ENCODE measurements around the gene CNPY1. TPM values are rescaled to one million over a fixed set of nuclear protein-coding genes. Genes with fewer than 3 reads are reported as not detected.

CNPY1 gene
- total and polyA plus RNA-seq, 7 experiments from 2014 or later, result not detected

DNA sequence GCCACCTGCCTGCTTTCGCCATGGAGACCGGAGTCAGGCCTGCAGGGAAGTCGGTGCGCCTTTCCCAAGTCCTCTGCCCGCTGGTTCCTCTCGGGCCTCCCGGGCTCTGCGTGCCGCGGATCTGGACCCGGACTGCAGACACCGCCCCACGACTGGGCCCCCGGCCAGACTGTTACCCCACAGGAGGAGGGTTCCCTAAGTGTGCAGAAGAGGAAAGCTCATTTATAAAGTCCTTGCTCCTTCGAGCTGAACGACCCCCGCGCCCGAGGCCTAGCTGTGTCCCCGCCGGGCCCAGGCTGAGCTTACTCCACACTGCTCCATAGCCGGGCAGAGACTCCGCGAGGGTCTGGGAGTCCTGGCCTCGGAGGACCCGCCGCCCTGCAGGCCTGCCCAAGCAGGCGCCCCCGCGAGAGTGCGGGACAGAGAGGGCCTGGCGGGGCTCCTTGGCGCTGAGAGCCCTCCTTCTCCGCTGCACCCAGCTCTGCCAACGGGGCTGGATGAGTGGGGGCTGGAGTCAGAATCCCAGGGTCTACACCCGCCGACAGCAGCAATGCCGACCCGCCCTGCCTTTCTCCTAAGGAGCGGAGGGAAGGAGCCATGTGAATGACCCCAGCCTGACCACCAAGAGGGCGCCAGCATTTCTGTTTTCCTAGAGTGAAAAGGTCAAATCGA, 80.1 kb downstream of the CNPY1 start:
- H3K4me1 Mint-ChIP-seq, result peaks cover 6 to 23% (median 10%) of the 10 kb centered on the region in 7 donors
- intact Hi-C loops (cut with micrococcal nuclease), result loop anchor here in 1 of 2 donors (2.0 to 5.0 kb wide), 2 partner anchors 89 to 1541 kb away; no protein-coding TSS in a partner anchor
- H3K9me3 Mint-ChIP-seq, result no peaks in the 10 kb centered on the region
- H3K27ac Mint-ChIP-seq, result peak overlapping the region in 1 of 9 donors; percentile 18
- CTCF ChIA-PET, result no interaction called here
- Histone ChIP-seq H3K4me3 (ENCODE audit: low read length) (no peak overlapping the region), H3K9me3 (ENCODE audit: control insufficient read depth in 2 of 3, low read length in 3 of 3) (no peaks in the 10 kb centered on the region), H3K27me3 (ENCODE audit: control insufficient read depth in 2 of 2, insufficient read depth in 2 of 2, low read length in 2 of 2) (peaks cover 10 to 28% of the 10 kb centered on the region in 2 donors), H3K4me1 (ENCODE audit: control insufficient read depth in 2 of 2, insufficient read depth in 2 of 2, low read length in 2 of 2) (no peaks in the 10 kb centered on the region), H3K36me3 (ENCODE audit: control insufficient read depth in 2 of 3, insufficient read depth in 3 of 3, low read length in 3 of 3) (no peaks in the 10 kb centered on the region), H3K27ac (ENCODE audit: low read depth, low read length) (no peak overlapping the region)
- H3K36me3 Mint-ChIP-seq, result peaks cover 0 to 1% (median 0%) of the 10 kb centered on the region in 5 donors
- POLR2A ChIA-PET, result no interaction called here
- ATAC-seq (no peak), DNase-seq (no peak)
- peaks cover 72 to 92% (median 81%) of the 10 kb centered on the region in 5 donors for H3K27me3 Mint-ChIP-seq
- H3K4me3 Mint-ChIP-seq, result peak overlapping the region in 4 of 10 donors; percentile 9 to 62 (median 44)

DNA sequence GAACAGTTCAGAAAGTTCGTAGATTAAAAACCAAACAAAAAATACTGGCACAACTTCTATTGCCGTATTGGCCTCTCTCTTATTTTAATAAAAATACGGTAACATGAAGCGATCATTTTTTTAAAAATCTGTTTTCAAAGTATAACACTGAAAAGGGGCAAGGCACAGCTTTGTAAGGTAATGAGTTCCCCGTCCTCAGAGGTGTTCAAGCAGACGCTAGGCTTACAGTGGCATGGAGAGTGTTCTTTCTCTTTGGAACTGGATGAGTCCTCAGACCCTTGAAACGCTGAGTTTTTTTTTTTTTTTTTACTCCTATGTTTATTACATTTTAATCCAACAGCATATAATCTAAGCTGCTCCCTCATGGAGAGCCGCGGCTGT, 80.6 kb downstream of the CNPY1 start:
- Mint-ChIP-seq H3K4me3 (peak overlapping the region in 2 of 10 donors; percentile 25 to 56), H3K27me3 (peaks cover 72 to 92% (median 81%) of the 10 kb centered on the region in 5 donors)

DNA sequence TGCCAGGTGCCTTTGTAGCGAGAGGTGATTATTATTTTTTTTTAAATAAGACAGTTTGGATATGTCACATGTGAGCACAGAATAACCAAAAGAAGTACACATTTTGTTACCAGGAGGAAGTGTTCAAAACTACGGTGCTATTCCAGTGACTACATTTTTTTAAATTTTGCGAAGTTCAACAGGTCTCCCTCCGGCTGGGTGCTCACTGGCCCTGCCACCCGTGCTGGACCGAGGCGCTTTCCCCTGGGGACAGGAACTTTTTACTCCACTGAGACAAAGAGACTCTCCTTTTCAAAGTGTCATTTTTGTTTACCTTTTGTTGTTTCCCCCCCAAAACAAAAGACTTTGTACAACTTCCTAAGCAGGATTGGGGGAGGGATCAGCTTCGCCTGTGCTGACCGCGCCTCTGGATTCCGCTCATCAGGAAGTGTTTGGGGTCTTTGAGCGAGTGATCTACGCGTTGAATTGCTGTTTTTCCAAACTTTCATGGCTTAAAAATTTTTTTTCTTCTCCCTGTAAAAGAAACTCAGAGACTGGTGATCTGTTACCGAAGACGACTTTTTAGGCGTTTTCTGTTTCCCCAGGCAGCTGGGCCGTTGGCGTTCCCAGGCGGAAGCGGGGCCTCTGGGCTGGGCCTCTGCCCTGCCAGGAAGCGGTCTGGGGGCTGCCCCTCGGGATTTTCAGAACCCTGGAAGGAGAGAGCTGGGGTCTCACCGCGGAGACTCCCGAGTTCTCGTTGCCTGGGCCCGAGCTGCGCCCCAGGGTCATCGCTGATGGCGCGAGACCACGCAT, 81.2 kb downstream of the CNPY1 start:
- ChIA-PET CTCF (no interaction called here), POLR2A (no interaction called here)
- no peaks in the 10 kb centered on the region for H3K36me3 ChIP-seq (ENCODE audit: control insufficient read depth in 2 of 3, insufficient read depth in 3 of 3, low read length in 3 of 3)
- no peak for ATAC-seq
- Mint-ChIP-seq H3K4me3 (peak overlapping the region in 2 of 10 donors; percentile 15 to 16), H3K9me3 (no peaks in the 10 kb centered on the region), H3K36me3 (peaks cover 0 to 1% (median 0%) of the 10 kb centered on the region in 5 donors), H3K27me3 (peaks cover 67 to 92% (median 78%) of the 10 kb centered on the region in 5 donors), H3K27ac (peak overlapping the region in 1 of 9 donors; percentile 9), H3K4me1 (peaks cover 6 to 20% (median 8%) of the 10 kb centered on the region in 7 donors)
- H3K27me3 ChIP-seq (ENCODE audit: control insufficient read depth in 2 of 2, insufficient read depth in 2 of 2, low read length in 2 of 2), result peaks cover 7 to 22% of the 10 kb centered on the region in 2 donors
- no peaks in the 10 kb centered on the region for H3K4me1 ChIP-seq (ENCODE audit: control insufficient read depth in 2 of 2, insufficient read depth in 2 of 2, low read length in 2 of 2)
- no peak overlapping the region for H3K27ac ChIP-seq (ENCODE audit: low read depth, low read length)
- no peak overlapping the region for H3K4me3 ChIP-seq (ENCODE audit: low read length)
- DNase-seq, result no peak
- H3K9me3 ChIP-seq (ENCODE audit: control insufficient read depth in 2 of 3, low read length in 3 of 3), result no peaks in the 10 kb centered on the region
- intact Hi-C loops (cut with micrococcal nuclease), result loop anchor here in 1 of 2 donors (5.0 kb wide), 1 partner anchor 1542 kb away; no protein-coding TSS in a partner anchor

More for the DNA sequence above, 80.6 kb downstream of the CNPY1 start:
- Histone ChIP-seq H3K36me3 (ENCODE audit: control insufficient read depth in 2 of 3, insufficient read depth in 3 of 3, low read length in 3 of 3) (no peaks in the 10 kb centered on the region), H3K27me3 (ENCODE audit: control insufficient read depth in 2 of 2, insufficient read depth in 2 of 2, low read length in 2 of 2) (peaks cover 7 to 27% of the 10 kb centered on the region in 2 donors), H3K4me3 (ENCODE audit: low read length) (no peak overlapping the region), H3K9me3 (ENCODE audit: control insufficient read depth in 2 of 3, low read length in 3 of 3) (no peaks in the 10 kb centered on the region), H3K4me1 (ENCODE audit: control insufficient read depth in 2 of 2, insufficient read depth in 2 of 2, low read length in 2 of 2) (no peaks in the 10 kb centered on the region), H3K27ac (ENCODE audit: low read depth, low read length) (no peak overlapping the region)
- Mint-ChIP-seq H3K4me1 (peaks cover 6 to 20% (median 11%) of the 10 kb centered on the region in 7 donors), H3K9me3 (no peaks in the 10 kb centered on the region), H3K36me3 (peaks cover 0 to 1% (median 0%) of the 10 kb centered on the region in 5 donors), H3K27ac (peak overlapping the region in 1 of 9 donors; percentile 18)
- CTCF ChIA-PET, result no interaction called here
- intact Hi-C loops (cut with micrococcal nuclease), result loop anchor here in 1 of 2 donors (2.0 to 5.0 kb wide), 2 partner anchors 89 to 1542 kb away; no protein-coding TSS in a partner anchor
- POLR2A ChIA-PET, result no interaction called here
- no peak for ATAC-seq
- DNase-seq, result no peak

DNA sequence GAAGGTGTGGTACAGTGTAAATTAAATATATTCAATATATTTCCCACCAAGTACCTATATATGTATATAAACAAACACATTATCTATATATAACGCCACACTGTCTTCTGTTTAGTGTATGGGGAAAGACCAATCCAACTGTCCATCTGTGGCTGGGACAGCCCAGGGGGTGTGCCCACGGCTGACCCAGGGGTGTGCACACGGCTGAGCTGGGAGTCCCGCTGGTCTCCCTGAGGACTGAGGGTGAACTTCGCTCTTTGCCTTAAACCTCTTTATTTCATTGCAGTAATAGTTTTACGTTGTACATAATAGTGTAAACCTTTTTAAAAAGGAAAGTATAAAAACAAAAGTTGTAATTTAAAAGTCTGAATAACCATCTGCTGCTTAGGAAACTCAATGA, 82.2 kb downstream of the CNPY1 start:
- ChIA-PET POLR2A (no interaction called here), CTCF (no interaction called here)
- peaks cover 0 to 2% (median 0%) of the 10 kb centered on the region in 5 donors for H3K36me3 Mint-ChIP-seq
- Histone ChIP-seq H3K4me1 (ENCODE audit: control insufficient read depth in 2 of 2, insufficient read depth in 2 of 2, low read length in 2 of 2) (no peaks in the 10 kb centered on the region), H3K36me3 (ENCODE audit: control insufficient read depth in 2 of 3, insufficient read depth in 3 of 3, low read length in 3 of 3) (no peaks in the 10 kb centered on the region), H3K9me3 (ENCODE audit: control insufficient read depth in 2 of 3, low read length in 3 of 3) (no peaks in the 10 kb centered on the region), H3K27ac (ENCODE audit: low read depth, low read length) (no peak overlapping the region), H3K4me3 (ENCODE audit: low read length) (no peak overlapping the region), H3K27me3 (ENCODE audit: control insufficient read depth in 2 of 2, insufficient read depth in 2 of 2, low read length in 2 of 2) (peaks cover 5 to 28% of the 10 kb centered on the region in 2 donors)
- H3K4me3 Mint-ChIP-seq, result no peak overlapping the region
- no peak for ATAC-seq
- intact Hi-C loops (cut with micrococcal nuclease), result no loop called here
- no peaks in the 10 kb centered on the region for H3K9me3 Mint-ChIP-seq
- no peak overlapping the region for H3K27ac Mint-ChIP-seq
- peaks cover 6 to 22% (median 16%) of the 10 kb centered on the region in 7 donors for H3K4me1 Mint-ChIP-seq
- no peak for DNase-seq
- peaks cover 67 to 92% (median 76%) of the 10 kb centered on the region in 5 donors for H3K27me3 Mint-ChIP-seq

DNA sequence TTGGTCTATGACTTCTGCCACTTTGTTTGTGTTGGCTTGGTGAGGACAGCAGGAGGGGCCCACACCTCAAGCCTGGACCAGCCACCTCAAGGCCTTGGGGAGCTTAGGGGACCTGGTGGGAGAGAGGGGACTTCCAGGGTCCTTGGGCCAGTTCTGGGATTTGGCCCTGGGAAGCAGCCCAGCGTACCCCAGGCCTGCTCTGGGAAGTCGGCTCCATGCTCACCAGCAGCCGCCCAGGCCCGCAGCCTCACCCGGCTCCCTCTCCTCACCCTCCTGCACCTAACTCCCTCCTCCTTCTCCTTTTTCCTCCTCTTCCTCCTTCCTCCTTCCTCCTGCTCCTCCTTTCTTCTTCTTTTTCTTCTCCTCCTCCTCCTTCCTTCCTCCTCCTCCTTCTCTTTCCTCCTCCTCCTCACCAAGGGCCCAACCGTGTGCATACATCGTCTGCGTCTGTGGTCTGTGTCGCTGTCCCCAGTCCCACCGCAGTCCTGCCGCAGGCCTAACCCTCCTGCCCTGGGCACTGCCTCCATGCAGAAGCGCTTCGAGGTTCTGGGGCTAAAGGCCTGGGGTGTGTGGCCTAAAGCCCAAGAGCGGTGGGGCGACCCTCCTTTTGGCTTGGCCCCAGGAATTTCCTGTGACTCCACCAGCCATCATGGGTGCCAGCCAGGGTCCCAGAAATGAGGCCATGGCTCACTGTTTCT, 83.1 kb downstream of the CNPY1 start:
- Mint-ChIP-seq H3K36me3 (peaks cover 0 to 4% (median 0%) of the 10 kb centered on the region in 5 donors), H3K27me3 (peaks cover 61 to 84% (median 71%) of the 10 kb centered on the region in 5 donors), H3K9me3 (no peaks in the 10 kb centered on the region), H3K27ac (no peak overlapping the region), H3K4me1 (peaks cover 6 to 19% (median 13%) of the 10 kb centered on the region in 7 donors), H3K4me3 (no peak overlapping the region)
- intact Hi-C loops (cut with micrococcal nuclease), result no loop called here
- ChIA-PET CTCF (no interaction called here), POLR2A (no interaction called here)
- peaks cover 4 to 28% of the 10 kb centered on the region in 2 donors for H3K27me3 ChIP-seq (ENCODE audit: control insufficient read depth in 2 of 2, insufficient read depth in 2 of 2, low read length in 2 of 2)
- DNase-seq (no peak), ATAC-seq (no peak)
- H3K9me3 ChIP-seq (ENCODE audit: control insufficient read depth in 2 of 3, low read length in 3 of 3), result no peaks in the 10 kb centered on the region
- no peaks in the 10 kb centered on the region for H3K4me1 ChIP-seq (ENCODE audit: control insufficient read depth in 2 of 2, insufficient read depth in 2 of 2, low read length in 2 of 2)
- no peak overlapping the region for H3K4me3 ChIP-seq (ENCODE audit: low read length)
- no peaks in the 10 kb centered on the region for H3K36me3 ChIP-seq (ENCODE audit: control insufficient read depth in 2 of 3, insufficient read depth in 3 of 3, low read length in 3 of 3)
- H3K27ac ChIP-seq (ENCODE audit: low read depth, low read length), result no peak overlapping the region

DNA sequence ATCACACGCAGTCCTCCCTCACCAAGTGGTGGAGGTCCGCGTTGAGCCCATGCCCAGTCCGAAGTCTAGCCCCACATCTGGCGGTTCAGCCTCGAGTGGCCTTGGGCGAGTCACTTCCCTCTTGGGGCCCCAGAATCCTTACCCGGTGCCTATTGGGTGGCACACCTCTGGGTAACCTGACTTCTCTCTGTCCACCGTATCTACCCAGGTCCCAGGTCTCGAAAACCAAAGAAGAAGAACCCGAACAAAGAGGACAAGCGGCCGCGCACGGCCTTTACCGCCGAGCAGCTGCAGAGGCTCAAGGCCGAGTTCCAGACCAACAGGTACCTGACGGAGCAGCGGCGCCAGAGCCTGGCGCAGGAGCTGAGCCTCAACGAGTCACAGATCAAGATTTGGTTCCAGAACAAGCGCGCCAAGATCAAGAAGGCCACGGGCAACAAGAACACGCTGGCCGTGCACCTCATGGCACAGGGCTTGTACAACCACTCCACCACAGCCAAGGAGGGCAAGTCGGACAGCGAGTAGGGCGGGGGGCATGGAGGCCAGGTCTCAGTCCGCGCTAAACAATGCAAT, 84.1 kb downstream of the CNPY1 start:
- DNase-seq (no peak), ATAC-seq (no peak)
- no peaks in the 10 kb centered on the region for H3K9me3 ChIP-seq (ENCODE audit: control insufficient read depth in 2 of 3, low read length in 3 of 3)
- peaks cover 6 to 16% (median 11%) of the 10 kb centered on the region in 7 donors for H3K4me1 Mint-ChIP-seq
- H3K27ac Mint-ChIP-seq, result no peak overlapping the region
- H3K9me3 Mint-ChIP-seq, result no peaks in the 10 kb centered on the region
- H3K27ac ChIP-seq (ENCODE audit: low read depth, low read length), result no peak overlapping the region
- CTCF ChIA-PET, result no interaction called here
- POLR2A ChIA-PET, result no interaction called here
- H3K4me3 ChIP-seq (ENCODE audit: low read length), result no peak overlapping the region
- peaks cover 4 to 28% of the 10 kb centered on the region in 2 donors for H3K27me3 ChIP-seq (ENCODE audit: control insufficient read depth in 2 of 2, insufficient read depth in 2 of 2, low read length in 2 of 2)
- H3K36me3 ChIP-seq (ENCODE audit: control insufficient read depth in 2 of 3, insufficient read depth in 3 of 3, low read length in 3 of 3), result no peaks in the 10 kb centered on the region
- H3K36me3 Mint-ChIP-seq, result peaks cover 0 to 4% (median 0%) of the 10 kb centered on the region in 5 donors
- H3K27me3 Mint-ChIP-seq, result peaks cover 57 to 81% (median 71%) of the 10 kb centered on the region in 5 donors
- H3K4me1 ChIP-seq (ENCODE audit: control insufficient read depth in 2 of 2, insufficient read depth in 2 of 2, low read length in 2 of 2), result no peaks in the 10 kb centered on the region
- intact Hi-C loops (cut with micrococcal nuclease), result no loop called here
- H3K4me3 Mint-ChIP-seq, result no peak overlapping the region
